ENCODE data around the gene UNC13A. TPM values are rescaled to one million over a fixed set of nuclear protein-coding genes. Genes with fewer than 3 reads are reported as not detected.

Gene UNC13A
- total RNA-seq, 4 donors from 2014 or later: 0.06 to 0.22 TPM; not detected in 2

- no peaks in the 10 kb centered on the region for H3K36me3 ChIP-seq
- no peak for TF ChIP-seq POLR2A (IDR thresholded peaks at IDR 0.05)
- TF ChIP-seq CTCF (IDR thresholded peaks at IDR 0.05): no peak
- no peak overlapping the region for H3K4me3 ChIP-seq
- no peak overlapping the region for H3K27ac ChIP-seq
- intact Hi-C loops (cut with DNase I): no loop called here
- WGBS, 2 donors: 40 to 51% methylated on average over 10 to 12 of the region's 15 CpGs
- H3K4me1 ChIP-seq: peaks cover 15 to 34% (median 22%) of the 10 kb centered on the region in 3 donors
- no peak for DNase-seq
- peaks cover 20 to 99% (median 22%) of the 10 kb centered on the region in 4 donors for H3K27me3 ChIP-seq
- no peaks in the 10 kb centered on the region for H3K9me3 ChIP-seq
Observed at GRCh38 chr19:17685451-17686022, 2.6 kb downstream of the UNC13A start.

GRCh38 chr19:17684256-17684655 is 3.9 kb downstream of the UNC13A start:
- intact Hi-C loops (cut with DNase I): no loop called here
- Histone ChIP-seq H3K27me3 (peaks cover 20 to 100% (median 22%) of the 10 kb centered on the region in 4 donors), H3K4me1 (peaks cover 15 to 44% (median 22%) of the 10 kb centered on the region in 3 donors), H3K36me3 (no peaks in the 10 kb centered on the region), H3K4me3 (no peak overlapping the region), H3K9me3 (no peaks in the 10 kb centered on the region), H3K27ac (no peak overlapping the region)
- no peak for DNase-seq
- TF ChIP-seq CTCF (IDR thresholded peaks at IDR 0.05) (no peak), POLR2A (IDR thresholded peaks at IDR 0.05) (no peak)
- WGBS, 2 donors: 67 to 89% methylated on average over 3 to 4 of the region's 4 CpGs

- no peak for TF ChIP-seq CTCF (IDR thresholded peaks at IDR 0.05)
- no peak for TF ChIP-seq POLR2A (IDR thresholded peaks at IDR 0.05)
- DNase-seq: no peak
- 39 to 79% methylated on average over 2 to 4 of the region's 4 CpGs for WGBS, 2 donors
- Histone ChIP-seq H3K27ac (no peak overlapping the region), H3K27me3 (peaks cover 15 to 100% (median 21%) of the 10 kb centered on the region in 4 donors), H3K4me3 (no peak overlapping the region), H3K36me3 (no peaks in the 10 kb centered on the region), H3K9me3 (no peaks in the 10 kb centered on the region), H3K4me1 (peaks cover 15 to 37% (median 17%) of the 10 kb centered on the region in 3 donors)
- intact Hi-C loops (cut with DNase I): no loop called here
Observed at GRCh38 chr19:17683078-17683477, 5.1 kb downstream of the UNC13A start.

- Histone ChIP-seq H3K36me3 (no peaks in the 10 kb centered on the region), H3K27me3 (peaks cover 7 to 100% (median 15%) of the 10 kb centered on the region in 4 donors), H3K27ac (no peak overlapping the region), H3K4me3 (no peak overlapping the region), H3K4me1 (peaks cover 11 to 29% (median 11%) of the 10 kb centered on the region in 3 donors), H3K9me3 (no peaks in the 10 kb centered on the region)
- WGBS, 2 donors: 53 to 54% methylated on average over 3 to 4 of the region's 5 CpGs
- DNase-seq: no peak
- TF ChIP-seq POLR2A (IDR thresholded peaks at IDR 0.05) (no peak), CTCF (IDR thresholded peaks at IDR 0.05) (no peak)
- intact Hi-C loops (cut with DNase I): no loop called here
Observed at GRCh38 chr19:17682273-17682672, 5.9 kb downstream of the UNC13A start.

- Histone ChIP-seq H3K27ac (no peak overlapping the region), H3K36me3 (no peaks in the 10 kb centered on the region), H3K9me3 (no peaks in the 10 kb centered on the region), H3K4me1 (peaks cover 5 to 23% (median 5%) of the 10 kb centered on the region in 3 donors), H3K27me3 (peaks cover under 1 to 100% (median 9%) of the 10 kb centered on the region in 4 donors), H3K4me3 (no peak overlapping the region)
- DNase-seq: no peak
- 54 to 56% methylated on average over 24 to 25 of the region's 25 CpGs for WGBS, 2 donors
- intact Hi-C loops (cut with DNase I): no loop called here
- TF ChIP-seq POLR2A (IDR thresholded peaks at IDR 0.05): no peak
- TF ChIP-seq CTCF (IDR thresholded peaks at IDR 0.05): no peak
Observed at GRCh38 chr19:17681505-17682125, 6.5 kb downstream of the UNC13A start.
